Inferior parietal cortex (tissue), 1 donor: ENCODE measurements around the gene PLA2G5.
"Not testable (repeated sequence)": the region's sequence is repeated elsewhere in the genome, so short reads cannot be mapped to it uniquely, and the experiment has no call there.

Experiments used
- DNase-seq: peaks from one replicate; pipeline ENCODE4 v3.0.0-alpha.2; 2016; ENCODE audit errors: extremely low spot score

Gene PLA2G5, protein sequence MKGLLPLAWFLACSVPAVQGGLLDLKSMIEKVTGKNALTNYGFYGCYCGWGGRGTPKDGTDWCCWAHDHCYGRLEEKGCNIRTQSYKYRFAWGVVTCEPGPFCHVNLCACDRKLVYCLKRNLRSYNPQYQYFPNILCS

DNA sequence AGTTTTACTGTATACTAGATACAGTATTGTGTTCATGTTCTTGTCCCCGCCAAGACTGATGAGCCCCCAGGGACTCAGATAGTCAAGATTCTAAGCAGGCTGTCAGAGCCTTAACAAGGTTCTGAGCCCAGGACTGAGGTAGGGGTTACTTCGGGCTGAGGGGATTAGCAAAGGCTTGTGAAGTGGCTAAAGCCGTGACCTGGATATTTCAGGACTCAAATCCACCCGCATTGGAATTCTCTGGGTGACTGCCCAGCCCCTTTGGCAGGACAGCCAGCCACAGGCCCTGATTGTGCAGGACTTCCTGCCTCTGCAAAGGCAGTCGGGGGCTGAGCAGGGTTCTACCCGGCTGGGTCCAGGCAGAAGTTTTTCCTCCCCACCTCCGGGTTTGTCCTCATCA, at the start of gene PLA2G5:
Gene PLA2G5, plus strand, starts transcription at position 321 of the 400 bp plus-strand sequence. CDS start 14,637 bp downstream, outside the sequence.
- DNase-seq, result peak; percentile 13

DNA sequence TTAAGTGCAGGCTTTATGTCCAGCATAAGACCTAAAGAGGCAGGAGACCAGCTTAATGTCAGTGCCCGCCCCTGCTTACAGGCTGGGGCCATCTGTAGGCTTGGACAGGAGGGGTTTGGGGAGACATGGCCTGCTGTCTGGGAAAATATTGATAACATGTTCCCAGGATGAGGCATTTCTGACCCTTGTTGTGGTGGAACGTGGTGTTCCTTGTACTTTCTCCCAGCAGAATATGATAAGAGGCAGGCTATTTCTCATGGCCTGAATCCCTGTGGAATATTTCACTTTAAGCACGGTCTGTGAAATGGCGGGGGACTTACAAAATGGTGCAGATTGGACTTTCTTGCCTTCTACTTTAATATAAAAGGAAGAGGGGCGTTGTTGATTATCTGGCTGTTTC, 41.9 kb upstream of the PLA2G5 start:
- DNase-seq, result no peak

DNA sequence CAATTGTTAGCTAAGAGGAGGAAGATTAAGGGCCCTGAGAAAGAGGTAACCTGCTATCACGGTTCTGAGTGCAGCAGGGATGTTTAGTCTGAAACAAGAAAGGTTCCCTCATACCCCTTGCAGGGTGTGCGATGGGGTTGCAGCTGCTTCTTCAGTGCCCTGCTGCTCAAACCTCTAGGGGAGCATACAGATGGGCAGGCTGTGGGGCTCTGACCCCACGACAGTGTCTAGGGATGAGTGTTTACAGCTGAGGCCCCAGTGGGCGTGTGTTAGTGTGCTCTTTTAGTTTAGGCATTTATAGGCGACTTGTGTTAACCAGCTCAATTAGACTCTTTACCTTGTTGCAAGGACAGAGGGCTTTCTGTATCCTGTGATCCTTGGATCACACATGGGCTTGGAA, 41.3 kb upstream of the PLA2G5 start:
- DNase-seq, result no peak

DNA sequence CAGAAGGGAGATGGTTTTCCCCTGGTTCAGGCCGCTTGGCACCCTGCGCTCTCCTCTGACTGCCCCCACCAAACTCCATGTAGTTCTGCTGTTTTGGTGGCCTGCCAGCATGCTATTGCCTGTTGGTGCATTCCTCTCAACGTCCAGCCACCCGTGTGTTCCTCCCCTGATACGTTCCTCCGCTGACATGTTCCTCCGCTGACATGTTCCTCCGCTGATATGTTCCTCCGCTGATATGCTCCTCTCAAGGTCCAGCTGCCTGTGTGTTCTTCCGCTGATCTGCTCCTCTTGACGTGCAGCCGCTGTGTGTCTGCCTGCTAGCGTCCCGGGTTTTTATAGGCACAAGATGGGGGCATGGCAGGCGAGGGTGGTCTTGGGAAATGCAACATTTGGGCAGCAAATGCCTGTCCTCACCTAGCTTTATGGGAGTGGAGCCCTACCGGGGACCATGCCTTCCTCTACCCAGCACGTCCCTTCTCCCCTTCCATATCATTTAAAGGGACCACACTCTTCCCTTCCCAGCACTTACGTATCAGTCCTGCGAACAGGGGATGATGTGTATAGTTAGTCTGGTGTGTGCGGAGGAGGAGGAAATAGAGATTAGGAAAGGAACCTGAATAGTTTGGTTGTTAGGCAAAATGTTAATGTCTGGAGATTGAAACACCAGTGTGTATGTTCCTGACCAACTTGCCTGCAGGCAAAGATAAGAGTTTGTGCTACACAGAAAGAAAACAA, 40.6 kb upstream of the PLA2G5 start:
- DNase-seq, result no peak

DNA sequence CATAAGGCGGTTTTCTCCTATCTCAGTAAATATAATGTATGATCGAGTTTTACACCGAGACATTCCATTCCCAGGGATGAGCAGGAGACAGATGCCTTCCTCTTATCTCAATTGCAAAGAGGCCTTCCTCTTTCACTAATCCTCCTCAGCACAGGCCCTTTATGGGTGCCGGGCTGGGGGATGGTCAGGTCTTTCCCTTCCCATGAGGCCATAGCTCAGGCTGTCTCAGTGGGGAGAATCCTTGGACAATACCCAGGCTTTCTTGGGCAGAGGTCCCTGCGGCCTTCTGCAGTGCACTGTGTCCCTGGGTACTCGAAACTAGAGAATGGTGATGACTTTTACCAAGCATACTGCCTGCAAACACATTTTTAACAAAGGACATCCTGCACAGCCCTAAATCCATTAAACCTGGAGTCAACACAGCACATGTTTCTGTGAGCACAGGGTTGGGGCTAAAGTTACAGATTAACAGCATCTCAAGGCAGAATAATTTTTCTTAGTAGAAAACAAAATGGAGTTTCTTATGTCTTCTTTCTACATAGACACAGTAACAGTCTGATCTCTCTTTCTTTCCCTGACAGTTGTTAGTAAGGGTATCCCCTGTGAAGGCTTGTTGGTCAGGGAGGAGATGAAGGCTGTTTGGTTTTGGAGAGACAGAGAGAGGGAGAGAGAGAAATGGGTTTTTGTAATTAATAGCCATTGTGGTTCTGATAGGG, 39.4 kb upstream of the PLA2G5 start:
- DNase-seq, result not testable (repeated sequence)

DNA sequence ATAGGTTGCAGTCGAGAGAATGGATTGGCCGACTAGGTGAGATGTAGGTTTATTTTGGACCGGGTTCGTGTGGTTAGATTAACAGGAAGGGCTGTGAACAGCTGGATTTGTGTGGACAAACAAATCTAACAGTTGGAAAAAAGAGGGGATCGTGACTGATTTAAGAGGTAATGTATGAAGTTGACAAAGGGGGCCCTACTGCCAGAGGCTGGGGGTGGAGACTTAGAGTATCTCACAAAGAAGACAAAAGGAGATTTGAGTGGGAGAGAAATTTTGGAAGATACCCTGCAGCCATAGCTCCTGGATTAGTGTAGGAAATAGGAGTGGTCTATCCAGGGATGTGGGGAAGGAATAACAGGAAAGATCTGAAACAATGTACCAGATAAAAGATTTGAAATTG, 38.8 kb upstream of the PLA2G5 start:
- DNase-seq, result no peak

DNA sequence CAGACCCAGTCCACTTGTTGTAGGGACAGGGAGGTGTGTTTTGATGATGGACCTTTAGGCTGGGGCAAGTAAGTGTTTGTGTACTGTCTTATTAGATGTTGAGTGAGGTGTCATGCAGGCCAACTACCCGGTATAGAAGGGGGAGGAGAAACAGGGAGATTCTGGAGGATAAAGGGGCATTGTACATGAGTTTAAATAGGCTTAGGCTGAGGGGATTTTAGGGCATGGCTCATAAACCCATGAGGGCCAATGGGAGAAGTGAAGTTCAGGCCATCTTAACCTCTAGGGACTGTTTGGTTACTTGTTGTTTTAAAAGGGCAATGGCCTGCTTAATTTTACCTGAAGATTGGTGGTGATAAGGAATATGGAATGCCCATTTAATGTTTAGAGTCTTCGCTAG, 38.2 kb upstream of the PLA2G5 start:
- DNase-seq, result no peak

DNA sequence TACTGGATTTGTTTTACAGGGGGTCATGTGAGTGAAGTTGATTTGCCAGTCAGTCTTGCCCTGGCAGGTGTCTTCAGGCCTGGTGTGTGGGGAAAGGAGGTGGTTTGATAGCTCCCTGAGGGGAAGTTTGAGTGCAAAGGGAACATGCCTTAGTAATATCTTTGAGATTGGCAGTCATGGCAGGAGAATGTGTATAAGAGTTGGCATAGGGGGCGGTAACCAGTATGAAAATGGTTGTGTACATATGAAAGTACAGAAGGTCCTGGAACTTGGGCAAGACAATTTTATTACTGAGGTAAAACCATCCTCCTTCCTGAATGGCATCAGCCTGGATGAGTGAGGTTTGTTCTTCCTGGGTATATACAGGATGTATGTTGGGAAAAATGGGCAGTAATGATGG, 37.6 kb upstream of the PLA2G5 start:
- DNase-seq, result no peak

DNA sequence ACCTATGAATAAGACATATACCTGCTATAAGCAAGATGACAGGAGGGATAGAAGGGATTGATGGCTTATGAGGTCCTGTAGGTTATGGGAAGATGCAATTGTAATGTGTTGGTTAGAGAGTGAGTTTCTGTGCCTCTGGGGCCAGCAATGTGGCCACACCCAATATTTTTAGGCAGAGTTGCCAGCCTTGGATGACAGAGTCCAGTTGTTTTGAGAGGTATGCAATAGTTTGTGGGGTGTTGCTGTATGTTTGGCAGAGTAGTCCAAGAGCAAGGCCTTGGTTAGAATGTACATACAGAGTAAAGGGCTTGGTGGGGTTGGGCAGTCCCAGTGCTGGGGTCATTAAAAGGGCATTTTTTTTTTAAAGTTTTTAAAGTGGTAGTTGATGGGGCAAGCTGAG, 36.6 kb upstream of the PLA2G5 start:
- DNase-seq, result no peak

DNA sequence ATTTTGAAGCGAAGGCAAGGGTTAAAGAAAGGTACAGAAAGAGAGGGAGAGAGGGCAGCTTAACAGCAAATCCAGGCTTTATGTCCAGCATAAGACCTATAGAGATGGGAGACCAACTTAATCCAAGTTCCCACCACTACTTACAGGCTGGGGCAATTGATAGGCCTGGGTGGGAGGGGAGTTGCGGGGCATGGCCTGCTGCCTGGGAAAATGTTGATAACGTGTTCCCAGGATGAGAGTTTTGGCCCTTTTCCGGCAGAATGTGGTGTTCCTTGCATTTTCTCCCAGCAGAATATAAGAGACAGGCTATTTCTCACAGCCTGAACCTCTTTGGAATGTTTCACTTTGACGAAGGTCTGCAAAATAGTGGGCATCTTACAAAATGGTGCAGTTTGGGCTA, 34.9 kb upstream of the PLA2G5 start:
- no peak for DNase-seq

DNA sequence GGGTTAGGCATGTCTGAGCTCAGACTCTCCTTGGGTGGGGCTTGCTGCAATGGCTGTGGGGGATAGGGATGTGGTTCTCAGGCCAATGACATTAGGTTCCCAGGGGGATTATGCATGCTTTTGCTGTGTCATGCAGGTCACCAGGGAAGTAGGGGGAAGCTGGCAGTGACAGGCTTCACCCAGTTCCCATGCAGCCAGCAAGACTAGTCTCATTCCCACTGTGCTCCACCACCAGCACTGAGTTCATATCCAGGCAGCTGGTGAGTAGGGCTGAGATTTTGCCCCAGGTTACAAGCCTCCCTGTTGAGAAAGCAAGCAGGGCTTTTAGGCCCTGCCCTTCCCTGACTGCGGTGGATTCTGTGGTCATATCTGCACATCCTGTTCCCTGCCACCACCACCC, 32.1 kb upstream of the PLA2G5 start:
- no peak for DNase-seq

DNA sequence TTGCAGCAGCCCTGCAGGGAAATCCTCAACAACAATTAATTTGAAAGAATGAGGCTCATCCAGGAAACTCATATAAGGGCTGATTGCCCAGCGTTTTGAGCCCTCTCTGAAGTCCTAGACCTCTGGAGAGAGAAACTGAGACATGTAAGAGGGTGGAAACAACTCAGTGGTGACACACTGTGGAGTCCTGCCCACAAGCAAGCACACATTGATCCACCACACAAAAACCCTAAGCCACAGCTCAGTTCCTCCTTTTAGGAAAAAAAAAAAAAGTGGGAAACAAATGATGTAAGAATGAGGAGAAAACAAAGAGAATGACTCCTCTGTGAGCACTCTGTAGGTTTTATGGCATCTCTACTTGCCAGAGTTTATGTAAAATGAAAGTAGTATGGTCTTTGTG, 22.9 kb upstream of the PLA2G5 start:
- DNase-seq, result no peak

DNA sequence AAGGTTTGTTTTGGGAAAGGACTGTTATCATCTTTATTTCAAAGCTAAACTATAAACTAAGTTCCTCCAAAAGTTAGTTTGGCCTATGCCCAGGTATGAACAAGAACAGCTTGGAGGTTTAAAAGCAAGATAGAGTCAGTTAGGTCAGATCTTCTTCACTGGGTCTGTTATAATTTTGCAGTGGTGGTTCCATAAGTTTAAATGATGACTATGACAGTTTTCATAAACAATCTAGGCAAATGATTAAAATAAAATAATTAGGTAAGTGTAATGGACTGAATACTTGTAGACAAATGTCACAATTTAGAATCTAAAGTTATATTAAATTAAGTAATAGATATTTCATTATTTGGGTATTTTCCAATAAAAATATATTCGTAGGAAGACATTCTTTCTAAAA, 21.4 kb upstream of the PLA2G5 start:
- no peak for DNase-seq

DNA sequence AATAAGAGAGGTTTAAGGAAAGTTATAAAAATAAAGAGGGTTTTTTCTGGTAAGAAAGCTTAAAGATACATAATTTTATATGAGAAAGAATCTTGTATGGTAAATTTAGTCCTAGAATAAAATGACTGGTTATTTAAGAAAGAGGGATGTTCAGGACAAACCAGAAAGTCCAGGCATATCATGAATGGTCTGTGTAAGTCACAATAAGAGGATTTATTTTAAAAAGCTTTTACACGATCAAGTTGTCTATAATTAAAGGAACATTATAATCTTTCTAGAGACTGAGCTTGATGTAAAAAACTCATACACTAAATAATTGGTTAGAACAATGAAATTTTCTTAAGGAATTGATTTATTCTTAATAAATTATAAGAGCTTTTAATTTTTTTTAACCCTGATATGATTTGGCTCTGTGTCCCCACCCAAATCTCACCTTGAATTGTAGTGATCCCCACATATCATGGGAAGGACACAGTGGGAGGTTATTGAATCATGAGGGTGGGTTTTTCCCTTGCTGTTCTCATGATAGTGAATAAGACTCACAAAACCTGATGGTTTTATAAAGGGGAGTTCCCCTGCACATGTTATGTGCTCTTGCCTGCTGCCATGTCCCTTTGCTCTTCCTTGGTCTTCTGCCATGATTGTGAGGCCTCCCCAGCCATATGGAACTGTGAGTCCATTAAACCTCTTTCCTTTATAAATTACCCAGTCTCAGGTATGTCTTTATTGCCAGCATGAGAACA, 20.8 kb upstream of the PLA2G5 start:
- DNase-seq, result not testable (repeated sequence)

DNA sequence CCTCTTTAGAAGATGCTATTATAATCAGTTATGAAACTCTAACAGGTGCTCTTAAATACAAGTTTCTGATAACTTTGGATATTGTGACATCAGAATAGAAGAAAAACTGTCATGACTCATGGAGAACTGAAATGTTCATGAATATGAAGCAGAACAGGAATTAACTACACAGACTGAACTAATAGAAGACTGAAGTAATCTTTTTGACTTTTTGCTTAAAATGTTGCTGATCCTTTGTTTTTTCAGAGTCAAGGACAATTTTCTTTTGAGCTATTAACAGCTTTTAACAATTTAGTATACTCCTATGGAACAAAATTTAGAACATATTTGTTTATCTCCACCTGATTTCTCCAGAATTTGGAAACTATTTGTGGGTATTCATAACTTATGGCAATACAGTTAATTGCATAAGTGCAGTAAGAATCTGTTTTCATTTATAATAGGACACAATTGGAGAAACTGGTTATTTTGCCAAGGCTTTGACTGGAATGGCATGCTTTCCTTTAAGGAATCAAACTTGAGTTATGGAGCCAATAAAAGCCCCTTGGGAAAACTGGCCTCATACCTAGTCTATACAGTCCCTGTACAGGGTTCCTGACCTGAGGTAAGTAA, 18.7 kb upstream of the PLA2G5 start:
- DNase-seq, result no peak

DNA sequence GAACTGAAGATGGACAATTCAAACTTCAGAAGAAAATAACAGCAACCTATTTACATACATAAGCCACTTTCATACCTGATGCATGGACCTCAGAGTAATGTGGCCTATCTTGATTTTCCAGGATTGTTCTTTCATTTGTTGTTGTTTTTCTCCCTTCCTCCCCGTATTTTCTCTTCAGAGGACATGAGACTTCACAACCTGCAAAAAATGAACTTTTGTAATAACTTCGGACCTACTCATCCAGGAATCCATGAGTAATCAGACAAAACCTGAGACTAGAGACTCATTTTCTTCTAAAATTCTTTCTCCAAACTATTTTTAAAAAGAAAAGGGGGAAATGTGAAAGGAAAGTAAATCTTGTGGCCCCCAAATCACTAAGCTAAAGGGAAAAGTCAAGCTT, 17.6 kb upstream of the PLA2G5 start:
- no peak for DNase-seq

DNA sequence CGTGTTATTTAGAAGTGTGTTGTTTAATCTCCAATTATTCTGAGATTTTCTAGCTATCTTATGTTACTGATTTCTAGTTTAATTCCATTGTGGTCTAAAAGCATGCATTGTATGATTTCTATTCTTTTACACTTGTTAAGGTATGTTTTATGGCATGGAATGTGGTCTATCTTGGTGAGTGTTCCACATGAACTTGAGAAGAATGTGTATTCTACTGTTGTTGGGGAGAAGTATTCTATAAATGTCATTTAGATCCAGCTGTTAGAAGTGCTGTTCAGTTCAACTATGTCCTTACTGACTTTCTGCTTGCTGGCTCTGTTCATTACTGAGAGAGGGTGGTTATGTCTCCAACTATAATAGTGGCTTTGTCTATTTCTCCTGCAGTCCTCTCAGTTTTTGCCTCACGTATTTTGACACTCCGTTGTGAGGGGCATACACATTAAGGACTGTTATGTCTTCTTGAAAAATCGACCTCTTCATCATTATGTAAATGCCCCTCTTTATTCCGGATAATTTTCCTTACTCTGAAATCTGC, 12.0 kb upstream of the PLA2G5 start:
- peak; percentile 20 for DNase-seq

DNA sequence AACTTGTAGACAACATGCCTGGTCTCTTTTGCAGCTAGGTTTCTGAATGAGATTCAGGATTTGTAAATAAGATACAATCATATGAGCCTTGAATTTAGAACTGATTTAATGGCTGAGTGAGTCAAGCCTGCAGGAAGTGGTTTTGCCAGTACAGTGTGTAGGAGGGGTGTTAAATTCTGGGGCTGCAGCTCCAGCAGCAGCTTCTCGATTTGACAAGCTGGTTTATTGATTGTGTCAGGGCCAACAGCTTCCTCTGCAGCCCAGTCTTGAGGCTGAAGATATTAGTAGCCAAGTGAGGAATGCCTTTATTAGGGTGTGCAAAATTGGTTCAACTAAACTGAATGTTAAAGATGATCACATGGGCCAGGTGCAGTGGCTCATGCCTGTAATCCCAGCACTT, 11.5 kb upstream of the PLA2G5 start:
- peak; percentile 27 for DNase-seq

DNA sequence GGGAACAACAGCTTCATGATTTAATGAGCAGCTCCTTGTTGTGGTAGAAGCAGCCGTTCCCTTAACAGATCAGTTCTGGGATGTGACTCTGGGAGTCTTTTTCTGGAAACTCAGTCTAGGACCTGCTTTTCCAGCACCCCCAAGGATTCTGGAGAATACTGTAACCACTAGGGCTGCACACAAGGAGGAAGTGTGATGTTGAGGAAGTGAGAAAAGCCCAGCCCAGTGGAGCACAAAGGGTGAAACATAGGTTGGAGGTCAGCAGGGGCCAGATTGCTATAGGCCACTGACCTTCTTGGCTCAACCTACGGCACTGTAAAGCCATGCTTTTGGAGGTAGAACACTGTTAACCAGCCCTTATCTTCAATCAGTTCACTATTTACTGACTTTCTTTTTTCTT, 10.1 kb upstream of the PLA2G5 start:
- DNase-seq, result no peak

DNA sequence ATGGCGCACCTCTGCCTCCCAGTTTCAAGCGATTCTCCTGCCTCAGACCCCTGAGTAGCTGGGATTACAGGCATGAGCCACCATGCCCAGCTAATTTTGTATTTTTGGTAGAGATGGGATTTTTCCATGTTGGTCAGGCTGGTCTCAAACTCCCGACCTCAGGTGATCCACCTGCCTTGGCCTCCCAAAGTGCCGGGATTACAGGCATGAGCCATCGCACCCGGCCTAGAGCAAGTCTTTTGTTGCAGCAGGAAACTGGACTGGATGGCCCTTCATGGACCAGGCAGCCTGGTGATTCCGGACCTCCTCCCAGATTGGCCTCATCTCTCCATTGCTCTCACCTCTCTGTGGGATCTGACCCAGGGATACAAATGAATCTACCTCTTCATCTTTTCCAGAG, 9.2 kb upstream of the PLA2G5 start:
- DNase-seq, result not testable (repeated sequence)

DNA sequence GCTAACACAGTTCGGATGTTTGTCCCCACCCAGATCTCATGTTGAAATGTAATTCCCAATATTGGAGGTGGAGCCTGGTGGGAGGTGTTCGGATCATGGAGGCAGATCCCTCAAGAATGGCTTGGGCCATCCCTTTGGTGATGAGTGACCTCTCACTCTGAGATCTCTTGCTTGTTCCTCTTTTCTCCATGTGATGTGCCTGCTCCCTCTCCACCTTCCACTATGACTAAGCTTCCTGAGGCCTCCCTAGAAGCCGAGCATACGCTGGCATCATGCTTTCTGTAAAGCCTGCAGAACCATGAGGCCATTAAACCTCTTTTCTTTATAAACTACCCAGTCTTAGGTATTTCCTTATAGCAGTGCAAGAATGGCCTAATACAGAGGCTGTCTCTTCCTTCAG, 8.1 kb upstream of the PLA2G5 start:
- DNase-seq, result no peak

DNA sequence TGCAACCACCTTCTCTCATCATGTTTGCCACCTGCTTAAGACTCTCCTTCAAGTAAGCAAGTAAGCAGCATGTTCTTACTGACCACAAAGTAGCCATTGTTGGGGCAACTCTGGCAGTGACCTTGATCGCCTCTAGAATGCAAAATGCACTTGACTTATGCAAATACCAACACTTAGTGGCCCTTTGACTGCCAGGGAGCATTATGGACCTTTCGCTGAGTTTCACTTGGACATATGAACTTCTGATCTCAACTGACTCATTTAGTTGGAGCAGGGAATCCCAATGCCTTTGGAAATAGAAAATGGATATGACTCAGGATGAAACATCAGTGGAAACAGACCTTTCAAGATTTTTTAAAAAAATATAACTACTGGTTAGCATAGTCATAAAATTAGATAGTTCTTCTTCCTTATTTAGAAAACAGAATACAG, 6.1 kb upstream of the PLA2G5 start:
- DNase-seq, result no peak
